Stimulated activated CD8-positive, alpha-beta memory T cell treated with anti-CD3 and anti-CD28 coated beads, Interleukin-15, amount 100 ng/mL, for 1 hour (primary cell): Measurements from ENCODE around the gene APAF1.

Source experiments
- DNase-seq: peaks from one replicate; pipeline ENCODE4 v3.0.0-alpha.2; 2020; ENCODE audit warnings: low read depth

Gene APAF1

GRCh38 chr12:98725476-98726247, 80.6 kb downstream of the APAF1 start:
- no peak for DNase-seq

DNA sequence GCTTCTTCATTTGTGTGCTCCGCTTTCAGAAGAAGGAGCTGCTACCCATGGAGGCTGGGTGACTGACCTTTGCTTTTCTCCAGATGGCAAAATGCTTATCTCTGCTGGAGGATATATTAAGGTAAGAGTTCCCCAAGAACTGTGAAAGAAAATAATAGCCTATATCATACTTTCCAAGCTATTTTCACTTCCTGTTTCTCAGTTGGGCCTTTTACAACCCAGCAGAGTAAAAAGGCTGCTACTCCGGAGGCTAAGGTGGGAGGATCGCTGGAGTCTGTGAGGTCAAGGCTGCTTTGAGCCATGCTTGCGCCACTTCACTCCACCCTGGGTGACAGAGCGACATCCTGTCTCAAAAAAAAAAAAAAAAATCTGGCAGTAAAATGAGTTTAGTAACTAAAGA, 82.1 kb downstream of the APAF1 start:
- DNase-seq: no peak

GRCh38 chr12:98730412-98730811, 85.3 kb downstream of the APAF1 start:
- DNase-seq: no peak

- no peak for DNase-seq
Measured at GRCh38 chr12:98733667-98734350, 88.7 kb downstream of the APAF1 start.

GRCh38 chr12:98735821-98736220, 90.7 kb downstream of the APAF1 start:
- DNase-seq: no peak

DNA sequence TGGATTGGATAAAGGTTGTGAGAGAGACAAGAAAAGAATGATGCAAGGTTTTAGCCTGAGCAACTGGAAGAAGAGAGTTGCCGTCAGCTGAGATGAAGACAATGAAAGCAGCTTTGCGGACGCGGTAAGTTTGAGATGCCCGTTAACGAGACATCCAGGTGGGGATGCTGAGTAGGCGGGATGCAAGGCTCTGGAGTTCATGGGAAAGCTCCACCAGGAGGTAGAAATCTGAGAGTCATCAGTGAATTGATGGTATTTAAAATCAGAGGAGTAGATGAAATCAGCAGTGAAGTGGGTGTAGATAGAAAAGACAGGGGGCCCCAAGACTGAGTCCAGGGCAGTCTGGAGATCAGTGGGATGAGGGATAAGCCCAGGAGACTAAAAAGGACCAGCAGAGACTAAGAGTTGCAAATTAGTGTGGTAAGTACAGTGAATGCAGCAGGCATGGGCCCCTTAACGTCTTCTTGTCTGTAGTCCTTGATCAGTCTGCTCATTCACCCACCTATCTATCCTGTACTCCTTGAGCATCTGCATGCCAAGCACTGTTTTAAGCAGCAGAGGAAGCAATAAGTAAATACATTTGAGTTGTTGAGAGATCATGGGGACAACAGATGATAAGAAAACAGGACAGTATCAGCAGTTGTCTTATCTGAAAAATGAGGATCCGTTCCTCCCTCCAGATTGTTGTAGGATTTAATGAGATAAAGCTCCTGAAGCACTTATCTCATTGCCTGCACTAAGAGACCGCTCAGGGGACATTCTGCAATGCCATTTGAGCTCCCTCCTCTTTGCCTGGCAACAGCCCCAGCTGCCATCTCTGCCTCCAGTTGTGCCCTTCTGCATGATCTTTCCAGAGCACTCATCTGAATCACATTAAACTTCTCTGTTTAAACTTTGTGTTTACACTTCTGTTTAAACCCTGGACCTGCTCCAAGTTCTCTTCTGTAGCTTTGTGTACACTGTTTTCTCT, 91.5 kb downstream of the APAF1 start:
- no peak for DNase-seq

DNA sequence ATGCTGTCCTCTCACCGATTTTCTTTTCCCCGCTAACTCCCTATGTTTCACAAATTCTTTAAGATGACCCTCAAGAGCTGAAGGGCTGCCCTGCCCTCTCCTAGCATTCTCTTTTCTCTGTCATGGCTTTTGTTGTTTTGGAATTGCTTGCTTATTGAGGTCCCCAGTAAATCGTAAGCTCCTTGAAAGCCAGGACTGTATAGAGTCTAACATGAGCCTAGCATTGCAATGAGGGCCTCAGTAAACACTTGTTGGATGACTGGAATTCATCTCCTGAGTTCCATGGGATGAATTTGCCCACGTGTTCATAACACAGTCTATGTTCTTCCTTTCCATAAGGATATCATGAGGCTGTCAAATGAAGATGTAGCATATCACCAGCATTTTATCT, 92.2 kb downstream of the APAF1 start:
- no peak for DNase-seq

- no peak for DNase-seq
Measured at GRCh38 chr12:98738002-98738401, 92.9 kb downstream of the APAF1 start.

- DNase-seq: no peak
Measured at GRCh38 chr12:98738539-98738938, 93.4 kb downstream of the APAF1 start.

GRCh38 chr12:98740751-98741150, 95.7 kb downstream of the APAF1 start:
- no peak for DNase-seq

- DNase-seq: no peak
Measured at GRCh38 chr12:98741196-98741555, 96.1 kb downstream of the APAF1 start.

- no peak for DNase-seq
Measured at GRCh38 chr12:98741556-98742265, 96.6 kb downstream of the APAF1 start.

DNA sequence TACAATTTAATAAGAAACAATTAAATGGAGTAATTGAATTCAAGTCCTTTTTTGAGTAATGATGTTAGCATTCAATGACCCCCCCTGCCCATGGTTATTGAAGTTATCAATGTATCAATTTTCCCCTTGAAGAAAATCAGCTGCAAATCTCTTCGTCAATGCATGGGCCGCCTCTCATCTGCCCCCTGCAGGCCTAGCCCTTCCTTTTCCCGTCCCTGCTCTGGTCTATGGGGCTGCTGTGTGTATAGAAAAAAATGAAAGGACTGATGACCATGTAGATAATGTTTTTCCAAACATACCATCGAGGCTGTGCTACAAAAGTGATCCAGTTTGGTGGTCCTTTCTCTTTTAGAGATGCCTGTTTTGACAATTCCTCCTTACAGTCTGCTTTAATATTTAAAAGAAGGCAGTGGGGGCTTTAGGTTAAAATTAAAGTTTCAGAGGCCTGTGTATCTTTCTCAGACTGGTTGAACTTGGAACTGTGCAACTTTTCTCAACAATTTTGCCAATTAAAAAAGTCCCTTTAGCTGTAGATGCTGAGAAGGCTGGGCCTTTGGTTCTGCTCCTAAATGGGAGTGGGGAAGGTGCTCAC, 98.4 kb downstream of the APAF1 start:
- DNase-seq: no peak

- DNase-seq: no peak
Measured at GRCh38 chr12:98744680-98745079, 99.6 kb downstream of the APAF1 start.

DNA sequence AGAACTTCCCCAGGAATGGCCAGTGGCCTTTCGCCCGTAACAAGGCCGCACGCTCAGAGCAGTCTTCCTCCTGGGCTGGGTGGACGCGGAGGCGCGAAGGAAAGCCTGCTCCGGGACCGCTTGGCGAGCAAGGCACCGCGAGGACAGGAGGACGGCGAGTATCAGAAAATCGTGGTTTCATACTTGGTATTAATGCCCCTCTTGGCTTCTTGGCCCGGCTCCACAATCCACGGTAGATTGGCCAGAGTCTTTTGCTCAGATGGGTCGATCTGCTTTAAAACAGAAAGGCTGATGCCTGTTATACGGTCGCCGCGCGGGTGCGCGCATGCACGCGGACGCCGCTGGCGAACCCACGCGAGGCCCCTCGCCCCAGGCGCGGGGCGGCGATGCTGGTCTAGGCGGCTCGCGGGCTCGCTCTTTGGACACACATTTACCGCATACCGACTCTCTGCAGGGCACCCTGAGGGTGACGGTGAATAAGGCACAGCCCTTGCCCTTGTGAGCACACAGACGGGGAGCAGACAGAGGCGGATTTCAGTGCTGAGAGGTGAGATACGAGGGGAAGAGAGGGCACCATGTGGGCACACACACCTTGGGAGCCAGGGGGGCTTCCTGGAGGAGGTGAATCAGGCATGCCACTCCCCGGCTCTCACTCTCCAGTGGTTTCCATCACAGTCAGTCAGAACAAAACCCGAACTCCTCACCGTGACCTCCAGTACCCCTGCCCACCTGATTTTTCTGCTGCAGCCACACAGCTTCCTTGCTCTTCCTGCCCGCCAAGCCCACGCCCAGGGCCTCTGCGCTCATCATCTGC, 100.7 kb downstream of the APAF1 start:
- no peak for DNase-seq

GRCh38 chr12:98748463-98748862, 103.4 kb downstream of the APAF1 start:
- no peak for DNase-seq

DNA sequence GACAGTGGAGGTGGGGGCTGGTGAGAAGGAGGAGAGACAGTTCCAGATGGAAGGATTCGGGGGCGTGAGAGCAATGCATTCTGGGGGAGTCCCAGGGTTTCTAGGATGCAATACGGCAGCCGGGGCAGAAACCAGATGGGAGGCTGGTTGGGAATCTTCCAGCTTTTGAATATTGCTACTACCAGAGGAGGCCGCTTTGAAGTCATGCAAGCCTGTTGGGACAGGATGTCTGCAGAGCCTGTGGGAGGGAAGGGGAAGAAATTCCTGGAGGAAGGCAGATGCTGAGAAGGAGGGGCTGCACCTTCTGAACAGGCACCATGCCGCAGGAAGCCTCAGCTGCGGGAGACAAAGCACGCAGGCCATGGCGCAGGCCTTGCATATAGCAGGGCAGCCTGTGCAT, 105.4 kb downstream of the APAF1 start:
- no peak for DNase-seq

- DNase-seq: no peak
Measured at GRCh38 chr12:98751580-98752115, 106.6 kb downstream of the APAF1 start.

DNA sequence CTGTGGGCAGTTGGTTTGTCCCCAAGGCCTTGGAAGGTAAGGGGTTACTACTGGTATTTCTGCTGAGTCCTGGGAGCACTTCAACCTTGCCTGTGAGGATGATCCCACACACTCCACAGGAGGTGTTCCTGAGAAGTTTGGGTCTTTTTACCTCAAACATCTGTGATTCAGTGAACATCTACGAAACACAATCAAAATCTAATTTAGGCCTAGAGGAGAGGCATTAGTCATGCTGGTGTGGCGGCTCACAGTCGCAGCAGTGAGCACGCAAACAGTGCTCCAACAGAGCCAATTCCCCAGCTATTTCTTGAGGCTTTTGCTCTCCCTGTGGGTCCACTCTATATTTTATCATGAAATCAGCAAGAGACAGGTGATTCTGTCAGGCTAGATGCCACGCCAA, 107.6 kb downstream of the APAF1 start:
- no peak for DNase-seq

GRCh38 chr12:98754095-98754494, 109.0 kb downstream of the APAF1 start:
- no peak for DNase-seq
